Spleen (tissue), 11 donors: ENCODE results near the gene AGMO. TPM values are rescaled to one million over a fixed set of nuclear protein-coding genes. Genes with fewer than 3 reads are reported as not detected.

ENCODE experiments used
- DNase-seq: peaks from one replicate; pipeline ENCODE4 v3.0.0-alpha.2; 2020
- H3K27ac ChIP-seq, 8 donors: fragments of 200-600 bp; sonication (generic) in 7 of 8; 1 replicate in 4 of 8; 2 replicates in 4 of 8; pipeline versions ENCODE4 v1.5.0 to v1.8.0; 2016 to 2021; ENCODE audit warnings: inconsistent platforms in 4 of 8, mild to moderate bottlenecking in 4 of 8, moderate library complexity in 1 of 8
- H3K27me3 ChIP-seq, 7 donors: fragments of 200-600 bp; sonication (generic) in 6 of 7; replicated peaks in 1 of 7; 1 replicate in 4 of 7; 2 replicates in 3 of 7; pipeline versions ENCODE4 v1.5.0 to v1.8.0; 2016 to 2021; ENCODE audit warnings: inconsistent platforms in 3 of 7, mild to moderate bottlenecking in 1 of 7
- H3K36me3 ChIP-seq, 6 donors: fragments of 200-600 bp; sonication (generic) in 5 of 6; 1 replicate in 4 of 6; 2 replicates in 2 of 6; pipeline versions ENCODE4 v1.5.0 to v1.8.0; 2016 to 2021; ENCODE audit warnings: inconsistent platforms in 2 of 6
- H3K4me1 ChIP-seq, 6 donors: fragments of 200-600 bp; sonication (generic) in 5 of 6; 1 replicate in 3 of 6; 2 replicates in 3 of 6; pipeline versions ENCODE4 v1.5.0 to v1.8.0; 2016 to 2021; ENCODE audit warnings: inconsistent platforms in 3 of 6
- H3K4me3 ChIP-seq, 8 donors: fragments of 200-600 bp; sonication (generic) in 7 of 8; 1 replicate in 4 of 8; 2 replicates in 4 of 8; pipeline versions ENCODE4 v1.5.0 to v1.8.0; 2016 to 2021; ENCODE audit warnings: inconsistent platforms in 4 of 8, mild to moderate bottlenecking in 4 of 8, moderate library complexity in 2 of 8
- H3K9me3 ChIP-seq, 8 donors: fragments of 200-600 bp; sonication (generic) in 7 of 8; 1 replicate in 4 of 8; 2 replicates in 4 of 8; pipeline versions ENCODE4 v1.5.0 to v1.8.0; 2016 to 2021; ENCODE audit warnings: inconsistent platforms in 4 of 8
- POLR2A ChIP-seq, 3 donors: fragments of 450-650 bp; IDR thresholded peaks; one replicate each; pipeline ENCODE4 v1.5.1; 2017; ENCODE audit warnings: antibody characterized with exemption in 3 of 3, mild to moderate bottlenecking in 1 of 3
- POLR2AphosphoS5 ChIP-seq, 3 donors: sonication (generic); formaldehyde crosslinking; IDR thresholded peaks; one replicate each; pipeline ENCODE4 v1.5.1; 2017; ENCODE audit warnings: antibody characterized with exemption in 3 of 3
- WGBS, 5 donors: extraction: QIAGEN DNeasy Blood & Tissue Kit in 3 of 5; methylation state at CpG; one replicate each; pipeline versions ENCODE4 v1.1.5 to v1.1.7; 2013 to 2018; 5-methylcytosine and 5-hydroxymethylcytosine counted together
- intact Hi-C: fragments of 100-400 bp; cut with DNase I; formaldehyde crosslinking; loops from one replicate; pipeline ENCODE4 v1.15.0; 2023; ENCODE audit warnings: low total_unique reads
- polyA plus RNA-seq, 3 donors: library from polyadenylated mRNA; stranded (reverse); fragments of 200-250 nt; gene quantifications; one replicate each; pipeline ENCODE4 v1.2.1, GENCODE V29; 2013
- total RNA-seq, 7 donors: library from RNA; depleted of rRNA in 3 of 7; stranded (reverse); fragments of >200 nt in 3 of 7; fragmentation: NEBNext Ultra II Directional in 4 of 7; extraction: Animal tissue kit (Norgen Biotek cat#: 25700) in 4 of 7; gene quantifications; one replicate each; pipeline versions ENCODE4 v1.1.0 to v1.2.1, GENCODE V29; 2016 to 2021
- TF ChIP-seq, protein P1 (sequence below), 11 experiments: fragments of 200-600 bp in 7 of 11; fragments of 450-650 bp in 4 of 11; sonication (generic) in 4 of 11; IDR thresholded peaks in 8 of 11; conservative IDR thresholded peaks in 3 of 11; 1 replicate in 7 of 11; 2 replicates in 4 of 11; pipeline versions ENCODE4 v1.4.0 to v1.8.0; 2016 to 2021; ENCODE audit warnings: antibody characterized with exemption in 11 of 11, inconsistent platforms in 4 of 11, mild to moderate bottlenecking in 1 of 11
- donor health status: healthy with polysubstance abuse.
- donor health status: DM: no; HTN: no; CAD: no; lungs with moderate emphysema.
- donor health status: DM: no; HTN: no; CAD: no.
- donor health status: Bipolar disorder and iron deficiency.
- donor health status: healthy.
- donor health status: DM: no; HTN: no; CAD: no.
- donor health status: DM: yes; HTN: yes; CAD: no.

Gene AGMO
- total and polyA plus RNA-seq, 10 donors: 0.02 to 0.03 (median 0.03) TPM; not detected in 7

DNA sequence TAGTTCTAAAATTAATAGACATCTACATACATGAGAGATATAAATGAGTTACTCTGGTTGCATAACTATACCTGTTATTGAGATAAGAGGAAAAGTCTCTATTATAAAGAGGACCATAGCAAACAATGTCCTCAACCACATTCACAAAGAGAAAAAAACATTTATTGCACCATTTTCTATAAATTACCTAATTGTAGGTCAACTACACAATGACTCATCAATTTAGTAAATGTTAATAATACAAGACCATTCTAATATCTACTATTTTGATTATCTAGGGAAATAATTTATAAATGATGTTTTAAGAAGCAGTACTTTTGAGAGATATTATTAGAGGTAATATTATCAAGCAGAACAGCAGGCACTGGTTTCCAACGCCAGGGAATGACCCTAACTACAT is 246.1 kb downstream of the AGMO start:
- TF ChIP-seq POLR2AphosphoS5 (IDR thresholded peaks at IDR 0.05): no peak
- TF ChIP-seq, protein P1, sequence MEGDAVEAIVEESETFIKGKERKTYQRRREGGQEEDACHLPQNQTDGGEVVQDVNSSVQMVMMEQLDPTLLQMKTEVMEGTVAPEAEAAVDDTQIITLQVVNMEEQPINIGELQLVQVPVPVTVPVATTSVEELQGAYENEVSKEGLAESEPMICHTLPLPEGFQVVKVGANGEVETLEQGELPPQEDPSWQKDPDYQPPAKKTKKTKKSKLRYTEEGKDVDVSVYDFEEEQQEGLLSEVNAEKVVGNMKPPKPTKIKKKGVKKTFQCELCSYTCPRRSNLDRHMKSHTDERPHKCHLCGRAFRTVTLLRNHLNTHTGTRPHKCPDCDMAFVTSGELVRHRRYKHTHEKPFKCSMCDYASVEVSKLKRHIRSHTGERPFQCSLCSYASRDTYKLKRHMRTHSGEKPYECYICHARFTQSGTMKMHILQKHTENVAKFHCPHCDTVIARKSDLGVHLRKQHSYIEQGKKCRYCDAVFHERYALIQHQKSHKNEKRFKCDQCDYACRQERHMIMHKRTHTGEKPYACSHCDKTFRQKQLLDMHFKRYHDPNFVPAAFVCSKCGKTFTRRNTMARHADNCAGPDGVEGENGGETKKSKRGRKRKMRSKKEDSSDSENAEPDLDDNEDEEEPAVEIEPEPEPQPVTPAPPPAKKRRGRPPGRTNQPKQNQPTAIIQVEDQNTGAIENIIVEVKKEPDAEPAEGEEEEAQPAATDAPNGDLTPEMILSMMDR (IDR thresholded peaks at IDR 0.05 in 8 of 11, conservative IDR thresholded peaks at IDR 0.05 in 3 of 11): no peak
- TF ChIP-seq POLR2A (IDR thresholded peaks at IDR 0.05): no peak
- H3K27ac ChIP-seq: no peak overlapping the region
- WGBS, 5 donors: 60 to 83% (median 75%) methylated on average over 1 of the region's 1 CpG
- no peaks in the 10 kb centered on the region for H3K9me3 ChIP-seq
- H3K27me3 ChIP-seq: no peaks in the 10 kb centered on the region
- DNase-seq: no peak
- intact Hi-C loops: no loop called here
- no peaks in the 10 kb centered on the region for H3K36me3 ChIP-seq
- no peak overlapping the region for H3K4me3 ChIP-seq
- no peaks in the 10 kb centered on the region for H3K4me1 ChIP-seq

DNA sequence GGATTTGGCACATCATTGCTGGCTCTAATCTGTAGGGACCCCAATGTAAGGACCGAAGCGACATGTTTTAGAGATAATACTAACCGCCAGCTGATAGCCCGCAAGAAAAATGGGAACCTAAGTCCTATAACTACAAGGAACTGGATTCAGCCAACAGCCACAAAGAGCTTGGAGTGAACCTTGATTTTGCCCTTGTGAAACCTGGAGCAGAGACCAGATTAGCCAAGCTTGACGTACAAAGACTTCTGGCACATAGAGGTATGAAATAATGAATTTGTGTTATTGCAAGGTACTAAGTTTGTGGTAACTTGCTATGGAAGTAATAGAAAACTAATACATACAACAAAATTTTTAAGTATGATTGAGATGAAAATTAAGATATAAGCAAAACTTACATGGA is 246.9 kb downstream of the AGMO start:
- H3K9me3 ChIP-seq: no peaks in the 10 kb centered on the region
- whole genome bisulfite sequencing, 5 donors: 94 to 98% (median 96%) methylated on average over 5 of the region's 5 CpGs
- H3K36me3 ChIP-seq: no peaks in the 10 kb centered on the region
- no peaks in the 10 kb centered on the region for H3K27me3 ChIP-seq
- intact Hi-C loops: no loop called here
- H3K4me3 ChIP-seq: no peak overlapping the region
- TF ChIP-seq POLR2AphosphoS5 (IDR thresholded peaks at IDR 0.05): no peak
- TF ChIP-seq, protein P1 (IDR thresholded peaks at IDR 0.05 in 8 of 11, conservative IDR thresholded peaks at IDR 0.05 in 3 of 11): no peak
- no peak for TF ChIP-seq POLR2A (IDR thresholded peaks at IDR 0.05)
- H3K4me1 ChIP-seq: no peaks in the 10 kb centered on the region
- H3K27ac ChIP-seq: no peak overlapping the region
- no peak for DNase-seq

DNA sequence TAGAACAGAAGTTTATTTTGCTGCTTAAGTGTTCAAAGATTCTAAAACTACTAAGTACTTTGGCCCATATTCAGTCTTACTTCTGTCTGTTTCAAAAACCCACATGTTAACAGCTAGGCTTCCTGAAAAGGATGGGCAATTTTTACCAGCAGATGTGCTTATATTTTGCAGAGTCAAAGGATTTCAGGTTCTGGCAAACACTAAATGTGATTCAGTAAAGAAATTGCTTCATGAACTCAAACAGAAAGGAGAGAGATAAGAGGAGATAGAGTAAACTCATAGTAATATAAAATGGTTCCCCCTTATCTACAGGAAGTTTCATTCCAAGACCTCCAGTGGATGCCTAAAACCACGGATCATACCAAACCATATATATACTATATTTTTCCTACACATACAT is 248.5 kb downstream of the AGMO start:
- no peak overlapping the region for H3K27ac ChIP-seq
- no peaks in the 10 kb centered on the region for H3K4me1 ChIP-seq
- no peaks in the 10 kb centered on the region for H3K27me3 ChIP-seq
- H3K36me3 ChIP-seq: no peaks in the 10 kb centered on the region
- H3K4me3 ChIP-seq: no peak overlapping the region
- H3K9me3 ChIP-seq: no peaks in the 10 kb centered on the region
- DNase-seq: no peak
- intact Hi-C loops: no loop called here
- TF ChIP-seq POLR2A (IDR thresholded peaks at IDR 0.05) (no peak), POLR2AphosphoS5 (IDR thresholded peaks at IDR 0.05) (no peak)
- TF ChIP-seq, protein P1 (IDR thresholded peaks at IDR 0.05 in 8 of 11, conservative IDR thresholded peaks at IDR 0.05 in 3 of 11): no peak
- 18 to 56% (median 49%) methylated on average over 1 of the region's 1 CpG for WGBS, 5 donors

DNA sequence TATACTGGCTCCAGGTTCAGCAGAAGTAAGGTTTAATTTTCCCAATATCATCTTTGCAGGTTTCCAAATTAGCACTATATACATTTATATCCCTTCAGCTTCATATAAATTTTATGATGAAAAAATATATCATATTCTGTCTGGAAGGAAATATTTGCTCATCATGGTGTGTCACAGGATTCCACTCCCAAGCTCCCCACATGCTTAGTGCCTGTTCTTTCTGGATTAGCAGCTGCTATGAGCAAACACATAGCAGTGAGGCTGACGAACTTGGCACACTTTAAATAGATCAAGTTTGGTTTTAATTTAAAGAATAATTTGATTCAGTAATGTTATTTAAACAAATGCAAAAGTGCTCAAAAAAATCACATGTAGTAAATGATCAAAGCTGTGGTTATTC is 251.9 kb downstream of the AGMO start:
- no peak overlapping the region for H3K4me3 ChIP-seq
- H3K36me3 ChIP-seq: no peaks in the 10 kb centered on the region
- H3K27me3 ChIP-seq: no peaks in the 10 kb centered on the region
- TF ChIP-seq, protein P1 (IDR thresholded peaks at IDR 0.05 in 8 of 11, conservative IDR thresholded peaks at IDR 0.05 in 3 of 11): no peak
- TF ChIP-seq POLR2A (IDR thresholded peaks at IDR 0.05) (no peak), POLR2AphosphoS5 (IDR thresholded peaks at IDR 0.05) (no peak)
- H3K4me1 ChIP-seq: peaks cover 0 to 2% (median 0%) of the 10 kb centered on the region in 6 donors
- no peaks in the 10 kb centered on the region for H3K9me3 ChIP-seq
- intact Hi-C loops: no loop called here
- no peak for DNase-seq
- H3K27ac ChIP-seq: no peak overlapping the region
- 63 to 86% (median 75%) methylated on average over 1 of the region's 1 CpG for WGBS, 5 donors
